Smooth muscle cell of the brain vasculature (primary cell): Measurements from ENCODE around the gene NAP1L5.

Source experiments
- DNase-seq: peaks from one replicate; pipeline ENCODE4 v3.0.0-alpha.2; 2012; ENCODE audit warnings: low read depth, low spot score

NAP1L5 gene

DNA sequence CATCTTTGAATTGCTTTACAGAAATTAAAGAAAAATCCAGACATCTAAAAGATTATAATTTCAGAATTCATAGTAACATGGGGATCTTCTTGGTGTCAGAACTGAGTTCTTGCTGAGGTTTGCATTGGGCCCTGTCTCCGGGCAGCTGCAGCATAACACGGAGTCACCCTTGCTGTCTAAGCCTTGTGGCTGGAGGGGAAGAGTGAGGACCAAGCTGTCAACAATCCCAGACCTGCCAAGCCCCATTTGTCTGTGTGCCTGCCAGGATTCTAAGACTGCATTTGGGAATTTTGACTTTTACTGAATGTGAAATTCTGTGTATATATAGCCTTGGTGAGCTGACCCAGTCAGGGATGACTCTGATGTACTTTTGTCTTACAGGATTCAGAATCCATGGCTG, 25.2 kb upstream of the NAP1L5 start:
- no peak for DNase-seq

DNA sequence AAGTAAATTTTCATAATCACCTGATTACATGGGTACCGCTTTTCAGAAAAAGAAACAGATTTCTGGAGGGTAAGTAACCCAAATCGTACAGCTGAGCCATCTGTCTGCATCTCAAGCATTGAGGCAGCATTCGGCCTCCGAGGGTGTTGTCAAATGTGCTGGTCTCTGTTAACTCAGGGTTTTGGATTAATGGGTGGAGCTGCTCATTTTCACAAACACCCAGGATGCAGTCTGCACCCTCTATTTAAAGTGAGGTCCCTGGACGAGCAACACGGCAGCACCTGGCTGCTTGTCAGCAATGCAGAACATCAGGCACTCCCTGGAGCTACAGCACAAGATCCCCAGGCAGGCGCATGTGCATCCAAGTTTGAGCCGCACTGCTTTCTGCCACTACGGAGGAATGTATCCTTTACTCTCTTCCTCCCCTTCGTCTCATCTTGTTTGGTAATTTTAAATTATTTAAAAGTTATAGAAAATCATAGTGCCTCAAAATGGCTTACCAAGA, 24.7 kb upstream of the NAP1L5 start:
- no peak for DNase-seq

DNA sequence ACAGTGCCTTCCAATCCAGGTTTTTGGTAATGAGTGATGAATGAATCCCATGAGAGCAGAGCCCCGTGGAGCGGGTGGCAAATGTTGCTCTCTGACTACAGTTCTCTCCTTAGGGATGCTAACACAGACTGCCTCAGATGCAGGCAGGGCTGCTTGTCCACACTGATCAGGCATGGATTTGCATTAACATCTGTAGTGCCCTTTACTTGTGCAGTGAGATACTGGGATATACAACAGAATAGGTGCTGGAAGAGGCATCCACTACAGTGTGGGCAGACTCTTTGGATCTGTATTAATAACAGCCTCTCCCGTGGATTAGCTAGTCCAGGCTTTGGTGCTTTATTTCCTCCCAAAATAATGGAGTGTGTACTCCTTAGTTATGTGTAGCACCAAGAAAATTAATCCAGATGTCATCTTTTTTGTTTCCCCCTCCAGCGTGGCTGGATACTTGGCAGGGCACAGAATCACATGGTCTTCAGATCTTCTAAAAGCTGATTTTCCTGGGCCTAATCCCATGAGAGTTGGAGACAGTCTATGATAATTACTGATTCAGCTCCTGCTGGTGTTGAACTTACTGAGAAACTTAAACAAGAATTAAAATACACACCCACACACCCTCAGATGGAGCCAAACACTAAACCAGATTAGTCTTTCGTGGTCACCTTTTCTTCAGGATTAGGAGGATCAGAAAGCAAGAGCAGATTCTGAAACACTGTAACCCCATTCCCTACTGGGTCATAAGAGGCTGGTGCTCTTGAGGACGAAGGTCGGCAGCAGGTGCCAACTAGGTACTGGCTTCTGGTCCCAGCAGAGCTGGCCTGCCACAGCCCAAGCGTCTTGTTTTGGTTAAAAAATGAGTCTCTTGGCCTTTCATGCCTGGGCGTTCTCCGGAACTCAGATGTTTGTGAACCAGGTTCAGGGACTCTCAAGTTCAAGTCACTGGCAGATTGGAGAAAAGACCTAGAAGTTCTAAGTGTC, 23.1 kb upstream of the NAP1L5 start:
- DNase-seq = no peak

DNA sequence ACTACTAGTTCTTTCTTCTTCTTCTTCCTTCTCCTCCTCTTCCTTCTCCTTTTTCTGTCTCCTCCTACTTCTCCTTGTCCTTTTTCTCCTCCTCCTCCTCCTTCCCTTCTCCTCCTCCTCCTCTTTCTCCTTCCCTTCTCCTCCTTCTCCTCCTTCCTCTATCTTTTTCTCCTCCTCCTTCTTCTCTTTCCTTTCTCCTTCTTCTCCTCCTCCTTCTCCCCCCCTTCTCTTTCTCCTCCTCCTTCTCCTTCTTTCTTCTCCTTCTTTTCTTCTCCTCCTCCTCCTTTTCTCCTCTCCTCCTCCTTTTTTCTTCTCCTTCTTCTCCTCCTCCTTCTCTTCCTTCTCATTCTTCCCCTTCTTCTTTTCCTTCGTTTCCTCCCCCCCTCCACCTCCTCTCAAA, 21.8 kb upstream of the NAP1L5 start:
- no peak for DNase-seq

DNA sequence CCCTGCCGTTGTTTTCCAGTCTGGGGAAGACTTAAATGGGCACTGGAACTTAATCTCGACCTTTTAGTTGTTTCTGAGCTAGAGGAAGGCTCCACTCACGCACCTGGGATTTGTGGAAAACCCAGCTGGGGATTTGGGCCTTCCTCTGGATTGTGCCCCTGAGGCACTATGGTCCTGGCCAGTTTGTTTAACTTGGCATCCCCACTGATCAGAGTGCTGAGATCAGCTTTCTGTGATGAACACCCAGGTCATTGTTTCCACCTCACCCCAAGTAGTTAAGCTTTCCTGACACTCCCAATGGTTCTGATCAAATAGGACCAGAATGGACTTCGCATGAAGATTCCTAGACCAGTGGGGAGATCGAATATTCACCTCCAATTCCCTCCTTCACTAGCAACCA, 20.5 kb upstream of the NAP1L5 start:
- DNase-seq = no peak

DNA sequence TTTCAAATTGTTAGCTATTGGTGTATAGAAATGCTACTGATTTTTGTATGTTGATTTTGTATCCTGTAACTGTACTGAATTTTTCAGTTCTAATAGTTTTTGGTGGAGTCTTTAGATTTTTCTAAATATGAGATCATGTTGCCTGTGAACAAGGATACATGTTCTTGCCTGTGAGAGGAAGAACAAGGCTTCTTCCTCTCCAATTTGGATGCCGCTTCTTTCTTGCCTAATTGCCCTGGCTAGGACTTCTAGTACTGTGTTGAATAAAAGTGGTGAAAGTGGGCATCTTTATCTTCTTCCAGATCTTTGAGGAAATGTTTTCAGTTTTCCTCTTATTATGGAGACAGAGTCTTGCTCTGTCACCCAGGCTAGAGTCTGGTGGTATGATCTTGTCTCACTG, 16.2 kb upstream of the NAP1L5 start:
- DNase-seq = no peak

DNA sequence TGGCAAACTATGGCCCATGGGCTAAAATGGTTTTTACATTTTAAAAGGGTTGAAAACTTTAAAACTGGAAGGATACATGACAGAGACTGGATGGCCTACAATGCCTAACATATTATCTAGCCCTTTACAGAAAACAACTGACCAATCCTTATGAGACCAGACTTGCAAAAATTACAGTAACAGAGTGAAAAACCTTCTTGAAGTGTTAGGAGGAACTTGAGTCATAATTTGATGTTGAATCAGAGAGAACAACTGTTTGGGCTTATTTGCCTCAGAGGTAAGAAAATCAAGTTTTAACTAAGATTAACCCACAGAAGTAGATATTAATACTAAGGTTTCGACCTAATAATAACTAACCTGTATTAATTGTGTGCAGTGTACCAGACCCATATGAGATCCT, 12.4 kb upstream of the NAP1L5 start:
- DNase-seq = no peak

DNA sequence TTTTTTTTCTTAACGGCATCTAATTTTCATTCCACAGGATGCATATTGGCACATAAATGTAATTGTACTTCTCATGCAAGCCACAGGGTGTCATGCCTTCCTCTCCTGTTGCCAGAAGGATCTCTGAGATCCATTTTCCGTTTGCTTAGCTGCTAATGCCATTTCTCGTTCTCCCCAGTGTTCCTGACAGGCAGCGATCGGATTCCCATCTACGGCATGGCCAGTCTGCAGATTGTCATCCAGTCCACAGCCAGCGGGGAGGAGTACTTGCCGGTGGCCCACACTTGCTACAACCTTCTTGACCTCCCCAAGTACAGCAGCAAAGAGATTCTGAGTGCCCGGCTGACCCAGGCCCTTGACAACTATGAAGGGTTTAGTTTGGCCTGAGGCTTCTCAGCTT, 8.9 kb upstream of the NAP1L5 start:
- peak; percentile 35 for DNase-seq

DNA sequence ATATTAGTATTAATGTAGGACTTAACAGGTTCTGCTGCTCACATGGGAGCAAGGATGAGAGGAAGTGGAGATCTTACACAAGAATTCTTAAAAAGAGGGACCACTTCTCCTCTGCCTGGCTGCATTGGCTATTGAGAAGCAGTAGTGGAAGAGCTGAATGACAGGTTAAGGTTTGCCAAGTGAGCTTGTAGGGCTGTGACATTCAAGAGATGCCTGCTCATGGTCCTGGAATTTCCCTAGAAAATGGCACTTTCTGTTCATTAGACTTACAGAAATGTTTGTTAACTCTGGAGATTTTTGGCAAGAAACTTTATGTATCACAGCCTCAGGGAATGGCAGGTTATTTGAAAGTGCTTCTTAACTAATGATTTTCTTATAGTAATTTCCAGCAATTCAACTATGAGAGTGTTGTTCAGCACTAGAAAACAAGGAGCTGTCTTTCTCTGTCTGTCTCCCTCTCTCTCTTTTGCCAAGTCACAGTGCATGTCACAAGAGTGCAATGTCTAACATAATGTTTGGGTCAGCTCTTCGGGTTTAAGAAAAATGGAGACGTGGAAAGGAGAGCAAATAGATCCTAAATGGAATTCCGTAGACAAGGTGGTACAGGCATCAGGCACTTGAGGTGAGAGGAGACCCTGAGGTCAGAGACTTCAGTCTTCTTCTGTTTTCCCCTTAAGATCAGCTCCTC, 8.3 kb upstream of the NAP1L5 start:
- DNase-seq = no peak

DNA sequence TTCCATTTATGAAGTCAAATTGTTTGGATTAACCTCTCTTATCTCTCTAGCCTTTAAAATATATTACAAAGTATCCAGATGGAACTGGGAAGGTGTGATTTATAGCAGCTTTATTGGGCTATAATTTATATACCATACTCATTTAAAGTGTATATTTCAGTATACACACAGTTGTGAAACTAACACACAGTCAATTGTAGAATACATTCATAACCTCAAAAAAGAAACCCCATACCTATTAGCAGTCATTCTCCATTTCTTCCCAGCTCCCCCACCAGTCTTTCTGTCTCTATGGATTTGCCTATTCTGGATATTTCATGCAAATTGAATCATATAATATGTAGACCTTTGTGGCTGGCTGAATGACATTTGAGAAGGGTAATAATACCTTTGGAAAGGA, 7.6 kb upstream of the NAP1L5 start:
- DNase-seq = no peak

DNA sequence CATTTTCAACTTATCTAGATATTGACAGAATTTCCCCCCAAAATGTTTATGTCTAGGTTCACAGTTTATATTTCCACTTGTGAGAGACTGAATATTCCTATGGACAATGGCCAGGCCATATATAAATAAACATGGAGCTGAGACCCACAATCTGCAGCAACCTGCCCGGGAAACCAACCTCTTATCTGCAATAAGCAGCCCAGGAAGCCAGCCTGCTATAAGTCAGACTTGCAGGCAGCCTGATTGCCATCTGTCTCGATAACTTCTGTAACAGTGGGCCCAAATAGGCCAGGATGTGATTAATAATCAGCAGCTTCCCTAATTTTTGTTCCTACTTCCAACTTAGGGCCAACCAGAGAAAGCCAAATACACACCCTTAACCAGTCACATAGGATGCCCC, 5.2 kb upstream of the NAP1L5 start:
- no peak for DNase-seq

DNA sequence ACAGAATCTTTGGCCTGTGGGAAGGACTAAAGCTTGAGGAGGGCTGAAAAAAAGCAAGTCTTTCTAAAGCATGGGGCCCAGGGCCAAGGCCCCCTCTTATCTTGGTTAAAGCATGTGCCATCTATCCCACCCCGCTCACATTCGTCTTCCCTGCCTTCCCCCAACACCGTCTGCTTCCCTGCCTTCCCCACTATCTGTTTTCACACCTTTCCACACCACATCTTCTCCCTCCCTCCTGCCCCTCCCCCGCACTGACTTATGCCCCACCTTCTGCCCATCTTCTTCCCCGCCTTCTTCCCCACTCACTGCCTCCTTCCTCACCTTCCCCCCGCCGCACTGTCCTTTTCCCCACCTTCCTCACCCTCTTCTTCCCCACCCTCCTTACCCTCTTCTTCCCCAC, 890 bp upstream of the NAP1L5 start:
- DNase-seq = no peak

DNA sequence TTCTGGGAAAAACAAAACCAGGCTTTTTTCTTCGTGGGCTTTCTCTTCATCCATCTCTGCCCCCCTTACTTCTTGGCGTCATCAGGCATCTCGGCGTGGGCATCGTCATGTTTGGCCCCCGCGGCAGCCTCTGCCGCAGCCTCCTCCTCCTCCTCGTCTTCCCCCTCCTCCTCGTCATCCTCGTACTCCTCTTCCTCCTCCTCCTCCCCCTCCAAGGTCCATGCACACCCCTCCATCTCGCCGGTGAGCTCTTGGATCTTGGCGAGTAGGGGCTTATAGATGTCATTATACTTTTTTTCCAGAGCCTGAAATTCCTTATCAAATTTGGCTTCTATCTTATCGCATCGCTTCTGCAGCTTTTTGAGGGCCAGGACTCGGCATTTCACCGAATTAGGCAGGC, 488 bp downstream of the NAP1L5 start:
- no peak for DNase-seq

DNA sequence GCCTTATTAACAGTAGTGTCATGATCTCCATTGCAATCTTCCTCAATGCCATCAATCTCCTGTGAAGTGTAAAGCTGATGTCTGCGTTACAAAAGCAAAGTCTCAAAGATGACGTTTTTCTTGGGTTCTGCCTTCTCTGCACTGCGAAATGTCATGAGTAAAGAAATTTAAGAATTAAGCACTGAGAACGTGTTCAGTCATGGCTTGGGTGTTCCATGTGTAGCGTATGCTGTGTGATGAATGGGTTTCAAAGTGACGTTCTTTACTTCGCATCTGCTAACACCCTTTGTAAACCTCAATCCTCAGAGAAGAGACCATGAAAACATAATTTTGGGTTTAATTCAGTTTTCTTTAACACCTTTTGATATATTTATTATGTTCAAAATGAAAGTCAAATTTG, 999 bp downstream of the NAP1L5 start:
- no peak for DNase-seq

DNA sequence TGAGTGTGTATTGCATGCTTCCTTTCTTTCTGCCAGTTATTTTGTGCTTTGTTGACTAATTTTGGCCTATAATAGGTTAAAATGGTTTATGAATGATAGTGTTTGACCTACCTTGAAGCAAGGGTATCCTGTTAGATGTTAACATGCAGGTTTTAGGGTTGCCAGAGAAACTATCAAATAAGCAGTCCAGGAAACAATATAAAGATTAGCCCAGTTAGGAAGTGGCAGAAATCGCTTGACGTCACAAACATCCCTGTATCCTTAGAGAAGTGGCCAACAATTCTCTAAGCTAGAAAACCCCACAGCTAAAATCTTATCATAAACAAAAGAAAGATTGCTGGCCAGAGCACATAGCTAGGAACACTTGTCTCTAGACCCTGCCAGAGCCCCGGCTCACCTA, 3.8 kb downstream of the NAP1L5 start:
- no peak for DNase-seq

DNA sequence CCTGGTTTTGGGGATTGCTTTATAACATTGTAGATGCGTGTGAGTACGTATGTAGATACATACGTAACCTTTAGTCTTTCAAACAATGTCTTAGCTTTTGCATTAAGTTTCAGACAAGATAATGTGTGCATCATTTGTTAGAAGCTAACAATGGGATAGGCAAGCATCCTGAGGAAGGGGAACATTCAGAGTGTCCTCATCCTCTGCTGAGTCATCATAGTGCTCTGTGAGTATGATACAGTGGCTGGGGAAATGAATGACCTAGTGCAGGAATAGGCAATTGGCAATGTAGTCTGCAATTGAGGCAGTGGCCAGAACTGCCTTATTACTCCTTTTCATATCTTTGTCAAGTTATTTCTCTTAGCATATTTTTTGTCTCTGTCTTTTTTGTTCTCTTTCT, 7.3 kb downstream of the NAP1L5 start:
- DNase-seq = no peak

DNA sequence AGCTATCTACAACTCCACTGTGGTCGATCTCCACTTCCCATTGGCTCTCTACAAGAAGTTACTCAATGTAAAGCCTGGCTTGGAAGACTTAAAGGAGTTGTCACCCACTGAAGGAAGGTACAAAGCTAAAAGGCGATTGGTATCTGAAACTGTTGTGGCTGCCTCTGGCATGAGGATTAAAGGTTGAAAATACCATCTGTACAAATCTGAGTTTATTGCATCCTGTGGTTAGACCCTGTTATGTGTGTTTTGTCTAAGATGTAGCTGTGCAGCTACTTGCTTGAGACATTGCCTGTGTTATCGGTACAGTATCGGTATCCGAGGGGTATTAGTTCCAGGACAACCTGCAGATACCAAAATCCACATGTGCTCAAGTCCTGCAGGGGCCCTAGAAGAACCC, 16.4 kb downstream of the NAP1L5 start:
- no peak for DNase-seq

DNA sequence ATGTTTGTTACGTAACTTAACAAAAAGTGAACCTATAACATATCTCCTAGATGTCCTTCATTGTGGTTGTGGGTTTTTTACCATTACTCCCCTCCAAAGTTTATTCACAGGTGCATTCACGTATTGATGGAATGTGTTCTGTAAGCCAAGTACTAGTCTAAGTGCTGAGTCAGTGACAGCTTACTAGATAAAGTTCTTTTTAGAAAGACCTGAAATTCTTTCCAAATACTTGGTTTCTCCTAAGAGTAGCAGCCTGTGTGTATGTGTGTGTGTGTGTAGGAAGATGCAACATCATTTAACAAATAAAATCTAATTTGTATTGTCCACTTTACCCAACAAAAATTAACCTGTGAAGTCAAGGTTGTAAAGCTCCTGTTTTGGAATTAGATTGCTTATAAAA, 22.1 kb downstream of the NAP1L5 start:
- DNase-seq = no peak

DNA sequence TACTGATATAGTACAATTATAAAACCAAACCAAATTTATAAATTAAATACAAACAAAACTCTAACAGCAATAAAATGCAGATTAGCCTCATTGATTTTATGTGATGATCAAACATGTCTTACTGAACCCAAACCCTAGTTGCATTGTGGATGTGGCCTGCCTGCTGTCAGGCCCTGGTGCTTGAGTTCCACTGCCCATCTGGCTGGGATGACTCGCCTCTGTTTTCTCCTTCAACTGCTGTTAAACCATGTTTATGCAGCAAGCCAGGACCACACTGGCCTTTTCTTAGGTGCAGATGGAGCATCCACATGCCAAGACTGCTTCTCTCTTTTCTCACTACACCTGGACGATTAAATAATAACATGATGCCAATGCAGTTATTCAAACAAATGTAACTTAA, 22.6 kb downstream of the NAP1L5 start:
- no peak for DNase-seq

DNA sequence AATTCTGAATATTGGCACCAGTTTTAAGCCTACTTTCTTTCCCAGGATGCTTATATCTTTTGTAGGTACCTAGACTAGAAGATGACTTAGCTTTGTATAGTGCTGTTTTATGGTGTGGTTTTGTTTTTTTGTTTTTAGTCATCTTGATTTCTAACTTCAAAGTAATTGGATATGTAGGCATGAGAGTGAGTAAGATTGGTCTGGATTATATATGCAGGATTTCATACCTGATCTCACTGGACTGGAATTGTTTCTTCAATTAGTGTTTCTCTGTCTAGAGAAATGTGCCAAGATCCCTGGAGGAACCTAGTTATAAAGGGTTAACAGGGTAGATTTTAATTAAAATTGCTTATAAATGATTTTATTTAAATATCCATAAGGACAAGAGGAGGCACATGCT, 23.1 kb downstream of the NAP1L5 start:
- DNase-seq = no peak

DNA sequence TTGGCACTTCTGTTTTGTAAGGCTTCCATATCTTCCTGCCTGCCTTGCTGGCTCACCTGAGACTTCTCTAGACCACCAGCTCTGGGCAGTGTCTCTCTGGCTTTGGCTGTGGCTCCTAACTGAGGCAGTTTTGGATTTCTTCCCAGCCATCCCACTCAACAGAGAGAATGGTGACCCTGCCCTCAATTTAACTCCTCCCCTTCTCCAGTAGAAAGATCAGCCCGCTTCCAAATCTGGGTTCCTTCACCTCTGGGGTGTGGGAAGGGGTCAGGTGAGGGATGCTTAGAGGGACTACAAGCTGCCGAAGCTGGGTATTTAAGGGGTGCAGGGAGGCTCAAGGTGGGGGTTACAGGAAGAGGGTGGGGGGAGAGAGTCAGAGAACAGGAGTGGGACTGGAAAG, 23.7 kb downstream of the NAP1L5 start:
- DNase-seq = no peak

DNA sequence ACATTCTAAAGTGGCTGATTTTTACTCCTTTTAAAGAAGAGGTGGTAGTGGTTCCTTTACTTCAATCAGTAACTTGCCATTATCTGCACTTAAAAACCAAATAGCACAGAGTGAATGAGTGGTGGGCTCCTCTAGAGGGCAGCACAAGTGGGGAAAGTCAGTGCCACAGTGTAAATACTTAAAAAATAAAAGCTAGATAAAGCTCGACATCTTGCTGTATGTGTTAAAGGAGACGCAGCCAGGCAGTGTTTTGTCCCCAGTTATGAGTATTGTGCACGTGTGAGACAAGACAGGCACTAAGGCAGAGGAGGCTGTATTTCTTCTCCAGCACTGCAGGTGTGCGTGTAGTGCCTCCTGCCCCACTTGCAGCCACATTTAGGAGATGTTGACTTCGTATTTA, 24.6 kb downstream of the NAP1L5 start:
- DNase-seq = no peak

DNA sequence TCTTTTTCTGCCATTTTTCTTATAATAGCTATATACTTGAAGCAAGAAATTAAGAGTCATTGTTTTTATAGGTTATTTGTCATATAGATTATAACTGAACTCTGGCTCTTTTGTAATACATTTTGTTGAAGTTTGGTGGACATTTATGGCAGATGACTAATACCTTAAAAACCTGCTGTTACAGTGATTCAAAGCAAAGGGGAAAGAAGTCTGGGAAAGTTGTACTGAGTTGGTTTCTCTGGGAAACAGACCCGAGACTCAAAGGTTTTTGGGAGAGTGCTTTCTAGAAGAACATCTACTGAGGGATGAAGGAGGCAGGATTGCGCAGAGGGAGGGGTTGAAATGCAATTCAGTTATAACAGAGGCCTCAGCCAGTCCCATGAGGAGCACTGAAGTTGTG, 35.9 kb downstream of the NAP1L5 start:
- DNase-seq = no peak
